Lower lobe of right lung (tissue), 2 donors: ENCODE data around the gene JAGN1. TPM values are rescaled to one million over a fixed set of nuclear protein-coding genes. Genes with fewer than 3 reads are reported as not detected.

Experiments used
- ATAC-seq, 2 donors: fragments of 200-7000 bp; cut with Tn5 transposase; one replicate each; pipeline ENCODE4 v1.9.1; 2020 to 2022; ENCODE audit warnings: mild to moderate bottlenecking in 2 of 2, moderate library complexity in 2 of 2
- DNase-seq: peaks from one replicate; pipeline ENCODE4 v3.0.0-alpha.2; 2020
- H3K27ac ChIP-seq: fragments of 200-600 bp; one replicate; pipeline ENCODE4 v1.8.0; 2022
- H3K27me3 ChIP-seq: fragments of 200-600 bp; one replicate; pipeline ENCODE4 v1.8.0; 2022; ENCODE audit warnings: low read depth
- H3K36me3 ChIP-seq: fragments of 200-600 bp; one replicate; pipeline ENCODE4 v1.8.0; 2022; ENCODE audit warnings: mild to moderate bottlenecking
- H3K4me1 ChIP-seq: fragments of 200-600 bp; one replicate; pipeline ENCODE4 v1.8.0; 2022
- H3K4me3 ChIP-seq: fragments of 200-600 bp; one replicate; pipeline ENCODE4 v1.8.0; 2022; ENCODE audit warnings: mild to moderate bottlenecking
- H3K9me3 ChIP-seq: fragments of 200-600 bp; one replicate; pipeline ENCODE4 v1.8.0; 2022
- intact Hi-C: fragments of 100-400 bp; cut with DNase I; formaldehyde crosslinking; loops from one replicate; pipeline ENCODE4 v1.11.0; 2022
- total RNA-seq: library from RNA; stranded (reverse); fragmentation: NEBNext Ultra II Directional; extraction: Animal tissue kit (Norgen Biotek cat#: 25700); gene quantifications from one replicate; pipeline ENCODE4 v1.2.1, GENCODE V29; 2021
- TF ChIP-seq, protein P1 (sequence below): fragments of 200-600 bp; IDR thresholded peaks from one replicate; pipeline ENCODE4 v1.8.0; 2022; ENCODE audit warnings: antibody characterized with exemption, mild to moderate bottlenecking
- donor health status: DM: no; HTN: yes; CAD: no; lungs with severe emphysema.

JAGN1 gene
- total RNA-seq, 1 donor from 2014 or later, result 23.8 TPM

GRCh38 chr3:9932535-9932842 is 42.1 kb downstream of the JAGN1 start:
- H3K36me3 ChIP-seq, result peaks cover 47% of the 10 kb centered on the region
- peak overlapping the region; percentile 95 for H3K27ac ChIP-seq
- intact Hi-C loops, result no loop called here
- no peaks in the 10 kb centered on the region for H3K27me3 ChIP-seq
- DNase-seq (no peak), ATAC-seq (no peak)
- H3K4me3 ChIP-seq, result peak overlapping the region; percentile 95
- H3K9me3 ChIP-seq, result no peaks in the 10 kb centered on the region
- peaks cover 39% of the 10 kb centered on the region for H3K4me1 ChIP-seq
- TF ChIP-seq, protein P1, sequence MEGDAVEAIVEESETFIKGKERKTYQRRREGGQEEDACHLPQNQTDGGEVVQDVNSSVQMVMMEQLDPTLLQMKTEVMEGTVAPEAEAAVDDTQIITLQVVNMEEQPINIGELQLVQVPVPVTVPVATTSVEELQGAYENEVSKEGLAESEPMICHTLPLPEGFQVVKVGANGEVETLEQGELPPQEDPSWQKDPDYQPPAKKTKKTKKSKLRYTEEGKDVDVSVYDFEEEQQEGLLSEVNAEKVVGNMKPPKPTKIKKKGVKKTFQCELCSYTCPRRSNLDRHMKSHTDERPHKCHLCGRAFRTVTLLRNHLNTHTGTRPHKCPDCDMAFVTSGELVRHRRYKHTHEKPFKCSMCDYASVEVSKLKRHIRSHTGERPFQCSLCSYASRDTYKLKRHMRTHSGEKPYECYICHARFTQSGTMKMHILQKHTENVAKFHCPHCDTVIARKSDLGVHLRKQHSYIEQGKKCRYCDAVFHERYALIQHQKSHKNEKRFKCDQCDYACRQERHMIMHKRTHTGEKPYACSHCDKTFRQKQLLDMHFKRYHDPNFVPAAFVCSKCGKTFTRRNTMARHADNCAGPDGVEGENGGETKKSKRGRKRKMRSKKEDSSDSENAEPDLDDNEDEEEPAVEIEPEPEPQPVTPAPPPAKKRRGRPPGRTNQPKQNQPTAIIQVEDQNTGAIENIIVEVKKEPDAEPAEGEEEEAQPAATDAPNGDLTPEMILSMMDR, result no peak

GRCh38 chr3:9932843-9933560 is 42.6 kb downstream of the JAGN1 start:
- H3K4me3 ChIP-seq, result peak overlapping the region; percentile 95
- intact Hi-C loops, result no loop called here
- DNase-seq (peak; percentile 91), ATAC-seq (peak; percentile 93)
- H3K27me3 ChIP-seq, result no peaks in the 10 kb centered on the region
- peaks cover 52% of the 10 kb centered on the region for H3K36me3 ChIP-seq
- TF ChIP-seq, protein P1, result peak; percentile 72
- peaks cover 39% of the 10 kb centered on the region for H3K4me1 ChIP-seq
- H3K27ac ChIP-seq, result peak overlapping the region; percentile 95
- no peaks in the 10 kb centered on the region for H3K9me3 ChIP-seq

- peak within 1 kb of the TSS; percentile 95 for H3K4me3 ChIP-seq
- H3K27me3 ChIP-seq, result no peaks in the 10 kb centered on the region
- peaks cover 39% of the 10 kb centered on the region for H3K4me1 ChIP-seq
- intact Hi-C loops, result no loop called here
- H3K9me3 ChIP-seq, result no peaks in the 10 kb centered on the region
- TF ChIP-seq, protein P1, result no peak
- DNase-seq, result peak; percentile 97
- H3K27ac ChIP-seq, result peak within 1 kb of the TSS; percentile 95
- peaks cover 54% of the 10 kb centered on the region for H3K36me3 ChIP-seq
- ATAC-seq, result peak; percentile 97
Observed at GRCh38 chr3:9933561-9934234, 43.3 kb downstream of the JAGN1 start, which contains the start of gene CRELD1. Gene CRELD1, plus strand, starts transcription at chr3:9933834. Its CDS starts 605 bp downstream, at chr3:9934439.

GRCh38 chr3:9934235-9934621 is 43.8 kb downstream of the JAGN1 start:
- peak overlapping the region; percentile 95 for H3K4me3 ChIP-seq
- no peaks in the 10 kb centered on the region for H3K27me3 ChIP-seq
- peak overlapping the region; percentile 95 for H3K27ac ChIP-seq
- TF ChIP-seq, protein P1, result no peak
- no peak for DNase-seq
- no peaks in the 10 kb centered on the region for H3K9me3 ChIP-seq
- H3K36me3 ChIP-seq, result peaks cover 52% of the 10 kb centered on the region
- intact Hi-C loops, result no loop called here
- peaks cover 39% of the 10 kb centered on the region for H3K4me1 ChIP-seq
- ATAC-seq, result no peak

DNA sequence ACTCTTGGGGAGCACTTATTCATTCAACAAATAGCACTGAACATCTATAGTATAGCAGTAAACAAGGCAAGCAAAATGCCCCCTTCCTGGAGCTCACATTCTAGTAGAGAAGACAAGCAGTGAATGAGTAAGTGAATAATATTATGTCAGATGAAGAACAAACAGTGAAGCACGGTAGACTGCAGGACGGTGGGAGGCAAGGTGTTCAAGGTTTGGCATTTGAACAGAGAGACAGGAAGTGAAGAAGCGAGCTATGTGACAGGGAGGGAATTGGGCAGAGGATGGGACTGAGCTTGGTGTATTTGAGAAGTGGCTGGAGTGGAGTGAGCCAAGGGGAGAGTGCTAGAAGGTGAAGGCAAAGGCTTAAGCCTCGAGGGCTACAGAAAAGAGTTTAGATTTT is 44.6 kb downstream of the JAGN1 start:
- no peak for ATAC-seq
- intact Hi-C loops, result no loop called here
- TF ChIP-seq, protein P1, result no peak
- Histone ChIP-seq H3K4me1 (peaks cover 39% of the 10 kb centered on the region), H3K9me3 (no peaks in the 10 kb centered on the region), H3K4me3 (peak overlapping the region; percentile 95), H3K27me3 (no peaks in the 10 kb centered on the region), H3K27ac (no peak overlapping the region), H3K36me3 (peaks cover 48% of the 10 kb centered on the region)
- DNase-seq, result no peak
